Transverse colon (tissue), 4 donors: ENCODE results near the gene TGFBI. TPM values are rescaled to one million over a fixed set of nuclear protein-coding genes. Genes with fewer than 3 reads are reported as not detected.

Experiments used
- DNase-seq: peaks from one replicate; pipeline ENCODE4 v3.0.0-alpha.2; 2019
- H3K27ac ChIP-seq, 4 donors: fragments of 200-600 bp; sonication (generic); 2 replicates each; pipeline ENCODE4 v1.5.1; 2016 to 2018; ENCODE audit warnings: inconsistent platforms in 4 of 4
- H3K27me3 ChIP-seq: fragments of 200-600 bp; sonication (generic); 2 replicates; pipeline ENCODE4 v1.5.1; 2017; ENCODE audit warnings: inconsistent platforms
- H3K36me3 ChIP-seq, 4 donors: fragments of 200-600 bp; sonication (generic); 2 replicates each; pipeline ENCODE4 v1.5.1; 2017 to 2019; ENCODE audit warnings: inconsistent platforms in 4 of 4
- H3K4me1 ChIP-seq, 4 donors: fragments of 200-600 bp; sonication (generic); 2 replicates each; pipeline ENCODE4 v1.5.1; 2017 to 2020; ENCODE audit warnings: inconsistent platforms in 4 of 4
- H3K4me3 ChIP-seq, 4 donors: fragments of 200-600 bp; sonication (generic); 1 replicate in 1 of 4; 2 replicates in 3 of 4; pipeline versions ENCODE4 v1.5.1 to v1.6.1; 2017 to 2019; ENCODE audit warnings: inconsistent platforms in 4 of 4
- H3K9me3 ChIP-seq, 2 donors: fragments of 200-600 bp; sonication (generic); 2 replicates each; pipeline ENCODE4 v1.5.1; 2017 to 2019; ENCODE audit warnings: inconsistent platforms in 2 of 2
- EP300 ChIP-seq: sonication (generic); formaldehyde crosslinking; IDR thresholded peaks from one replicate; pipeline ENCODE4 v1.6.1; 2017; ENCODE audit warnings: antibody characterized with exemption, low read depth
- POLR2A ChIP-seq: fragments of 450-650 bp; IDR thresholded peaks from one replicate; pipeline ENCODE4 v1.6.1; 2016; ENCODE audit warnings: antibody characterized with exemption, mild to moderate bottlenecking, moderate library complexity
- POLR2AphosphoS5 ChIP-seq, 3 donors: sonication (generic); formaldehyde crosslinking; IDR thresholded peaks; one replicate each; pipeline ENCODE4 v1.6.1; 2016; ENCODE audit warnings: antibody characterized with exemption in 3 of 3
- WGBS, 2 donors: methylation state at CpG; one replicate each; pipeline ENCODE4 v1.1.5; 2018; ENCODE audit warnings: low coverage in 1 of 2; 5-methylcytosine and 5-hydroxymethylcytosine counted together
- in situ Hi-C, 4 donors: fragments of 200-750 bp; cut with MboI; loops; one replicate each; pipeline versions ENCODE4 v1.15.0 to v1.15.1; 2017; ENCODE audit warnings: low sequenced_read_pairs in 3 of 4, low pct_ligation_motif_present in 1 of 4, low pct_unique_long_range_greater_than_20kb in 1 of 4
- intact Hi-C: fragments of 100-400 bp; cut with DNase I; formaldehyde crosslinking; loops from one replicate; pipeline ENCODE4 v1.15.1; 2023; ENCODE audit warnings: low total_unique reads
- total RNA-seq, 4 donors: library from RNA; depleted of rRNA; stranded (reverse); fragments of >200 nt; gene quantifications; one replicate each; pipeline ENCODE4 v1.1.0, GENCODE V29; 2016
- TF ChIP-seq, protein P1 (sequence below), 5 experiments: fragments of 200-600 bp in 3 of 5; fragments of 450-650 bp in 2 of 5; sonication (generic) in 3 of 5; IDR thresholded peaks; 1 replicate in 2 of 5; 2 replicates in 3 of 5; pipeline ENCODE4 v1.5.1; 2016 to 2017; ENCODE audit warnings: antibody characterized with exemption in 5 of 5, inconsistent platforms in 3 of 5, mild to moderate bottlenecking in 2 of 5, moderate library complexity in 1 of 5

TGFBI gene
- total RNA-seq, 4 donors from 2014 or later = 22.4 to 79.6 (median 29.8) TPM

DNA sequence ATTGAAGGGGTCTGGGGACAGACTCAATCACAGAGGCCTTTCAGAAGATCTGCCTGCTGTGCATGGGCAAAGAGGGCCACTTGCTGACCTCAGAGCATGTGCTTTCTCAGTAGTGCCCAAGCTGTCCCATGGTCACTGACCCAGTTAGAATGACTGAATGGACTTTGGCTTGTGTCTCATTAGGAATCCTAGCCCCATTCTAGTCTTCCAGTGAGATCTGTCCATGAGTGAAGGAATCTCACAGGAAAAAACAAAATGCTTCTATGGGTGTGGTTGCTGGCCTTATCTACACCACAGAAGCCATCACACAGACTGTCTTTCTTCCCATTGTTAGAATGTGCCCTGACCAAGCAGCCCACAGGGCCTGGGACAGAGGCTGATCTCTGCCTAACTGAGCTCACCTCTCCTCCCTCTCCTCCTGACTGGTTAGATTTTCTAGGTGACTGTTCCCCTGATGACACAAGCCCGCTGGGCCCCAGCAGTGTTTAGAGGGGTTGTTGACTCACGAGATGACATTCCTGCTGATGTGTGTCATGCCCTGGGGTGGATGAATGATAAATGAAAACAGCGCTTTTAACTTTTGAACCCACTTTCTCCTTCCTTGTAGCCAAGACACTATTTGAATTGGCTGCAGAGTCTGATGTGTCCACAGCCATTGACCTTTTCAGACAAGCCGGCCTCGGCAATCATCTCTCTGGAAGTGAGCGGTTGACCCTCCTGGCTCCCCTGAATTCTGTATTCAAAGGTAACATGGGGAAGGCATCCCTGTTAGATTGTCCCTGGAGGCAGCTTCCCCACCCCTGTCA is 24.8 kb downstream of the TGFBI start:
- TF ChIP-seq POLR2A (no peak), POLR2AphosphoS5 (IDR thresholded peaks at IDR 0.05) (peak in 1 of 3 donors; percentile 14)
- in situ Hi-C loops (loop anchor here in 1 of 4 donors (25.0 kb wide), 1 partner anchor 116 kb away; no protein-coding TSS in a partner anchor), intact Hi-C loops (no loop called here)
- 70 to 80% methylated on average over 2 to 6 of the region's 6 CpGs for WGBS, 2 donors
- DNase-seq = no peak
- Histone ChIP-seq H3K27me3 (no peaks in the 10 kb centered on the region), H3K4me1 (peaks cover 5 to 30% (median 21%) of the 10 kb centered on the region in 4 donors), H3K36me3 (no peaks in the 10 kb centered on the region), H3K27ac (peak overlapping the region; percentile 20 to 85 (median 42)), H3K4me3 (no peak overlapping the region), H3K9me3 (no peaks in the 10 kb centered on the region)

DNA sequence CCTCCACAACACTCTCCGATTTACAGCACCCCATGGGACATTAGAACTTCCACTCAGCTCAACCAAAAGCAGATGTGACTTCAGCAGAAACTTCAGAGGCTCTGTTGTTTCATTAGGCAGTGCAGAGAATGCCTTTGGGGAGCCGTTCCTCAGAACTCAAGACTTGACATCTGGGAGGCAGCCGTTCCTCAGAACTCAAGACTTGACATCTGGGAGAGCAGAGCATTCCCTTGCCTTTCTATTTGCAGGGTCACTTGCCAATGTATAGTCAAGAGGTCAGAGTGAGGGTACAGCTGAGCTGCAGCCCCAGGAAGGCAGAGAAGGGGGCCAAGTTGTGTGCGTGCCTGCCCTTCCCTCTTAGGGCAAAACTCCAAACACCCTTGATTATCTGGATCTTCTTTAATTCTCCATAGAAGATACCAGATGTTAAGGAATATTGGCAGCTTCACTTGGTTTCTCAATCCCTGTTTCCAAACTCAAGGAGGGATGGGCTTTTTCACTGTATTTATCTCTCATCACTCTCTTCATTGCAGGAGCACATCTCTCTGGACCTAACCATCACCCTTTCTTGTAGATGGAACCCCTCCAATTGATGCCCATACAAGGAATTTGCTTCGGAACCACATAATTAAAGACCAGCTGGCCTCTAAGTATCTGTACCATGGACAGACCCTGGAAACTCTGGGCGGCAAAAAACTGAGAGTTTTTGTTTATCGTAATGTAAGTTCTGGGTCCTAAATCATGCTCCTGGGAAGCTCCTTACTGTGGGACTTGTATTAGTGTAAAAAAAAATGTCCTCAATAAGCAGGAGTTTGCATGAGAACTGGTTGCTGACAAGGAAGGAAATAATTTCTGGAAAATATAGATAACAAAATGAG is 25.6 kb downstream of the TGFBI start:
- Histone ChIP-seq H3K9me3 (no peaks in the 10 kb centered on the region), H3K36me3 (no peaks in the 10 kb centered on the region), H3K4me3 (no peak overlapping the region), H3K4me1 (peaks cover 10 to 30% (median 26%) of the 10 kb centered on the region in 4 donors), H3K27me3 (no peaks in the 10 kb centered on the region), H3K27ac (peak overlapping the region; percentile 2 to 85 (median 42))
- TF ChIP-seq POLR2AphosphoS5 (IDR thresholded peaks at IDR 0.05) (no peak), EP300 (no peak), POLR2A (no peak)
- TF ChIP-seq, protein P1, sequence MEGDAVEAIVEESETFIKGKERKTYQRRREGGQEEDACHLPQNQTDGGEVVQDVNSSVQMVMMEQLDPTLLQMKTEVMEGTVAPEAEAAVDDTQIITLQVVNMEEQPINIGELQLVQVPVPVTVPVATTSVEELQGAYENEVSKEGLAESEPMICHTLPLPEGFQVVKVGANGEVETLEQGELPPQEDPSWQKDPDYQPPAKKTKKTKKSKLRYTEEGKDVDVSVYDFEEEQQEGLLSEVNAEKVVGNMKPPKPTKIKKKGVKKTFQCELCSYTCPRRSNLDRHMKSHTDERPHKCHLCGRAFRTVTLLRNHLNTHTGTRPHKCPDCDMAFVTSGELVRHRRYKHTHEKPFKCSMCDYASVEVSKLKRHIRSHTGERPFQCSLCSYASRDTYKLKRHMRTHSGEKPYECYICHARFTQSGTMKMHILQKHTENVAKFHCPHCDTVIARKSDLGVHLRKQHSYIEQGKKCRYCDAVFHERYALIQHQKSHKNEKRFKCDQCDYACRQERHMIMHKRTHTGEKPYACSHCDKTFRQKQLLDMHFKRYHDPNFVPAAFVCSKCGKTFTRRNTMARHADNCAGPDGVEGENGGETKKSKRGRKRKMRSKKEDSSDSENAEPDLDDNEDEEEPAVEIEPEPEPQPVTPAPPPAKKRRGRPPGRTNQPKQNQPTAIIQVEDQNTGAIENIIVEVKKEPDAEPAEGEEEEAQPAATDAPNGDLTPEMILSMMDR (IDR thresholded peaks at IDR 0.05) = no peak
- in situ Hi-C loops = loop anchor here in 1 of 4 donors (25.0 kb wide), 1 partner anchor 117 kb away; no protein-coding TSS in a partner anchor
- intact Hi-C loops = loop anchor here (5.0 kb wide), 1 partner anchor 32 kb away; no protein-coding TSS in a partner anchor
- 82 to 83% methylated on average over 4 to 7 of the region's 7 CpGs for WGBS, 2 donors
- DNase-seq = no peak

DNA sequence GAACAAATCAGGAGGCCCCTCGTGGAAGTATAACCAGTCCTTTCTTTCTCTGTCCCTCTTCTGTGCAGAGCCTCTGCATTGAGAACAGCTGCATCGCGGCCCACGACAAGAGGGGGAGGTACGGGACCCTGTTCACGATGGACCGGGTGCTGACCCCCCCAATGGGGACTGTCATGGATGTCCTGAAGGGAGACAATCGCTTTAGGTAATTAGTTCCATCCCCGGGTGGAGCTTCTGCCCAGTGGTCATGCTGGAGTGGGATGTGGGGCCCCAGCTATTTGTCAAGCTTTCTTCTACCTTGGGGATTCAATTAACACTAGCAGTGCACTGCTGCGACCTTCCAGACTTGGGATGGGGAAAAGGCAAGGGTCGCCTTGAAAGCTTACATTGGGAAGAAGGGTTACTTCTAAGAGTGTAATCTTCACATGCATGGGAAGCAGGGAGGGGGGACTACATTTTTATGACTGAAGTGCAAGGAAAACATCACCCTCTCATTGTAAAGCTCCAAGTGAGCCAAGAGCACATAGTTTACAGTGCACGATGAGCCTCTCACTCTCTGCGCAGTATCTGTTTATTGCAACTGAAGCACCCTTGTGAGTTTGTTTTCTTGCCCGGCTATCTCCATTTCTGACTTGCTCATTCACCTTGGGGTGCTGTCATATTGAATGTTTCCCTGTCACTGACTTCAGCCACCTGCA is 27.0 kb downstream of the TGFBI start:
- in situ Hi-C loops (loop anchor here in 1 of 4 donors (25.0 kb wide), 1 partner anchor 118 kb away; no protein-coding TSS in a partner anchor), intact Hi-C loops (loop anchor here (5.0 kb wide), 1 partner anchor 33 kb away; no protein-coding TSS in a partner anchor)
- Histone ChIP-seq H3K9me3 (no peaks in the 10 kb centered on the region), H3K27me3 (no peaks in the 10 kb centered on the region), H3K36me3 (no peaks in the 10 kb centered on the region), H3K4me1 (peaks cover 10 to 30% (median 26%) of the 10 kb centered on the region in 4 donors), H3K27ac (peak overlapping the region; percentile 9 to 85 (median 73)), H3K4me3 (no peak overlapping the region)
- WGBS, 2 donors = 43 to 81% methylated on average over 2 to 14 of the region's 14 CpGs
- TF ChIP-seq POLR2AphosphoS5 (IDR thresholded peaks at IDR 0.05) = no peak
- TF ChIP-seq, protein P1 (IDR thresholded peaks at IDR 0.05) = no peak
- TF ChIP-seq POLR2A = no peak
- no peak for TF ChIP-seq EP300
- no peak for DNase-seq

DNA sequence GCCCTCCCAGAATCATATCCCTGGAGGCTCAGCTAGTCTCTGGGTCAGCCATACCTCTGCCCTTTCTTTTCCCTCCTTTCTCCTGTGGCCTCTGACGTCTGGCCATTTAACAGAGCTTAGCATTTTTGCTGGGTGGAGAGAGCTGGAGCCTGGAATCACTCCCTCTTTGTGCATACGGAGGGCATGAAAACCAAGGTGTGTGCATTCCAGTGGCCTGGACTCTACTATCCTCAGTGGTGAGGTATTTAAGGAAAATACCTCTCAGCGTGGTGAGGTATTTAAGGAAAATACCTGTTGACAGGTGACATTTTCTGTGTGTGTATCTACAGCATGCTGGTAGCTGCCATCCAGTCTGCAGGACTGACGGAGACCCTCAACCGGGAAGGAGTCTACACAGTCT is 27.5 kb downstream of the TGFBI start:
- whole genome bisulfite sequencing, 2 donors = 77 to 100% methylated on average over 2 to 5 of the region's 5 CpGs
- intact Hi-C loops (loop anchor here (5.0 kb wide), 1 partner anchor 34 kb away; no protein-coding TSS in a partner anchor), in situ Hi-C loops (loop anchor here in 1 of 4 donors (25.0 kb wide), 1 partner anchor 119 kb away; no protein-coding TSS in a partner anchor)
- TF ChIP-seq EP300 (no peak), POLR2AphosphoS5 (IDR thresholded peaks at IDR 0.05) (no peak), POLR2A (no peak)
- TF ChIP-seq, protein P1 (IDR thresholded peaks at IDR 0.05) = no peak
- Histone ChIP-seq H3K36me3 (no peaks in the 10 kb centered on the region), H3K27ac (peak overlapping the region; percentile 67 to 85 (median 78)), H3K4me3 (no peak overlapping the region), H3K4me1 (peaks cover 10 to 30% (median 26%) of the 10 kb centered on the region in 4 donors), H3K27me3 (no peaks in the 10 kb centered on the region), H3K9me3 (no peaks in the 10 kb centered on the region)
- DNase-seq = no peak
